Omental fat pad (tissue), 4 donors: Measurements from ENCODE around the gene RAB44. TPM values are rescaled to one million over a fixed set of nuclear protein-coding genes. Genes with fewer than 3 reads are reported as not detected.
"Not testable (repeated sequence)": the region's sequence is repeated elsewhere in the genome, so short reads cannot be mapped to it uniquely, and the experiment has no call there.

Source experiments
- ATAC-seq: fragments of 150-250 bp; one replicate; pipeline ENCODE4 v1.9.1; 2016; ENCODE audit warnings: mild to moderate bottlenecking, moderate library complexity; ENCODE audit not compliant: low FRiP score
- DNase-seq: peaks from one replicate; pipeline ENCODE4 v3.0.0-alpha.2; 2019; ENCODE audit warnings: low spot score
- CTCF ChIP-seq, 3 donors: fragments of 450-650 bp; IDR thresholded peaks; one replicate each; pipeline ENCODE4 v1.5.1; 2016 to 2017; ENCODE audit warnings: antibody characterized with exemption in 3 of 3, mild to moderate bottlenecking in 3 of 3, moderate library complexity in 2 of 3
- total RNA-seq, 4 donors: library from RNA; depleted of rRNA; stranded (reverse); fragments of >200 nt; gene quantifications; one replicate each; pipeline ENCODE4 v1.1.0, GENCODE V29; 2016

The RAB44 gene
- total RNA-seq, 4 donors from 2014 or later: 0.19 to 2.4 (median 0.43) TPM

- ATAC-seq (no peak), DNase-seq (no peak)
- no peak for TF ChIP-seq CTCF (IDR thresholded peaks at IDR 0.05)
Observed at GRCh38 chr6:36722879-36723278, 25.3 kb downstream of the RAB44 start.

DNA sequence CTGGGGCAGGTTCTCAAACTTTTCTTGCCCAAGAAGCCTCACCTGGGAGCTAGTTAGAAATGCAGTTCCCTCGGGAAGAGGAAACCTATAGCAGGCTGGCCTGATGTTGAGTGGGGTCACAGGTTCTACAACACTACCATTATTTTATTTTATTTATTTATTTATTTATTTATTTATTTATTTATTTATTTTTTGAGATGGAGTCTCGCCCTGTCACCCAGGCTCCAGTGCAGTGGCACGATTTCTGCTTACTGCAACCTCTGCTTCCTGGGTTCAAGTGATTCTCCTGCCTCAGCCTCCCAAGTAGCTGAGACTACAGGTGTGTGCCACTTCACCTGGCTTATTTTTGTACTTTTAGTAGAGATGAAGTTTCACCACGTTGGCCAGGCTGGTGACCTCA is 26.4 kb downstream of the RAB44 start:
- DNase-seq, ATAC-seq: not testable (repeated sequence)

GRCh38 chr6:36724514-36725390 is 27.1 kb downstream of the RAB44 start:
- no peak for TF ChIP-seq CTCF (IDR thresholded peaks at IDR 0.05)
- no peak for ATAC-seq
- peak; percentile 89 for DNase-seq

GRCh38 chr6:36725581-36725980 is 28.0 kb downstream of the RAB44 start:
- ATAC-seq (no peak), DNase-seq (no peak)
- no peak for TF ChIP-seq CTCF (IDR thresholded peaks at IDR 0.05)

DNA sequence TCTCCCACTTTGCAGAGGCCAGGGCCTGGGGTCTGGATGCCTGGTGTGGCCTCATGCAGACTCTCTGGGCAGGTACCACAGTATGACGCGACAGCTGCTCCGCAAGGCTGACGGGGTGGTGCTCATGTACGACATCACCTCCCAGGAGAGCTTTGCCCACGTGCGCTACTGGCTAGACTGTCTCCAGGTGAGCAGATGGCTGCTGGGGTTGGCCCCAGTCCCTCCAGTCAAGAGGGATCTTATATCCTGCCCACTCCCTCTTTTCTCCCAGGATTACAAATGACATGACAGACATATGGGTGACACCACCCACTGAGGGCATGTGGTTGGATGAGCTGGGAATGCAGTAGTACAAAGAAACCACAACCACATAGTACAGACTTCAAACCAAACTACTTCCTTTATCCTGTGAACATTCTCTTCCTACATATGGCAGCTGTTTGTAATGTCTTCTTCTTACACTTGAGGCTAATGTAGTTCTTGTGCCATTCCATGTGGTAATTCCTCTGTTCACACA is 29.9 kb downstream of the RAB44 start:
- DNase-seq (no peak), ATAC-seq (no peak)
- no peak for TF ChIP-seq CTCF (IDR thresholded peaks at IDR 0.05)

GRCh38 chr6:36728289-36729160 is 30.9 kb downstream of the RAB44 start:
- ATAC-seq (no peak), DNase-seq (no peak)
- no peak for TF ChIP-seq CTCF (IDR thresholded peaks at IDR 0.05)

- TF ChIP-seq CTCF (IDR thresholded peaks at IDR 0.05): no peak
- ATAC-seq: peak; percentile 65
Observed at GRCh38 chr6:36729161-36729524, 31.5 kb downstream of the RAB44 start.

More at GRCh38 chr6:36729161-36729524, 31.5 kb downstream of the RAB44 start:
- no peak for DNase-seq
